Lung (tissue), 12 donors: Measurements from ENCODE around the gene TCF12. TPM values are rescaled to one million over a fixed set of nuclear protein-coding genes. Genes with fewer than 3 reads are reported as not detected.

Experiments used
- ATAC-seq: fragments of 200-7000 bp; cut with Tn5 transposase; one replicate; pipeline ENCODE4 v1.9.1; 2020; ENCODE audit warnings: moderate number of reproducible peaks; ENCODE audit not compliant: insufficient read depth, low FRiP score
- DNase-seq, 3 donors: peaks; one replicate each; pipeline ENCODE4 v3.0.0-alpha.2; 2013 to 2017
- H3K27ac ChIP-seq, 2 donors: one replicate each; pipeline ENCODE4 v1.5.1; 2013; ENCODE audit warnings: mild to moderate bottlenecking in 2 of 2, moderate library complexity in 2 of 2, control low read depth in 1 of 2, inconsistent platforms in 1 of 2, low read depth in 1 of 2, low read length in 1 of 2
- H3K27me3 ChIP-seq, 3 donors: one replicate each; pipeline ENCODE4 v1.5.1; 2013; ENCODE audit warnings: low read length in 2 of 3; ENCODE audit not compliant: control insufficient read depth in 3 of 3, insufficient read depth in 3 of 3
- H3K36me3 ChIP-seq, 4 donors: one replicate each; pipeline ENCODE4 v1.5.1; 2013; ENCODE audit warnings: low read length in 4 of 4, mild to moderate bottlenecking in 1 of 4, moderate library complexity in 1 of 4; ENCODE audit not compliant: control insufficient read depth in 4 of 4, insufficient read depth in 4 of 4
- H3K4me1 ChIP-seq, 5 donors: one replicate each; pipeline ENCODE4 v1.5.1; 2013; ENCODE audit warnings: low read length in 5 of 5, mild to moderate bottlenecking in 2 of 5, moderate library complexity in 1 of 5; ENCODE audit not compliant: control insufficient read depth in 5 of 5, insufficient read depth in 5 of 5
- H3K4me3 ChIP-seq: one replicate; pipeline ENCODE4 v1.5.1; 2013; ENCODE audit warnings: mild to moderate bottlenecking, control low read depth, moderate library complexity
- H3K9ac ChIP-seq, 2 donors: one replicate each; pipeline ENCODE4 v1.5.1; 2013; ENCODE audit warnings: low read length in 2 of 2, control low read depth in 1 of 2; ENCODE audit not compliant: insufficient read depth in 1 of 2
- H3K9me3 ChIP-seq, 4 donors: one replicate each; pipeline ENCODE4 v1.5.1; 2013; ENCODE audit warnings: low read length in 3 of 4, mild to moderate bottlenecking in 1 of 4, moderate library complexity in 1 of 4; ENCODE audit not compliant: control insufficient read depth in 4 of 4, insufficient read depth in 3 of 4
- CTCF ChIP-seq: IDR thresholded peaks from 2 replicates; pipeline ENCODE4 v1.5.1; 2012; ENCODE audit warnings: mild to moderate bottlenecking; ENCODE audit errors: control extremely low read depth, extremely low read depth
- WGBS, 2 donors: extraction: QIAGEN DNeasy Blood & Tissue Kit; methylation state at CpG; one replicate each; pipeline ENCODE4 v1.1.7; 2013; 5-methylcytosine and 5-hydroxymethylcytosine counted together
- polyA plus RNA-seq, 2 donors: library from polyadenylated mRNA; stranded (reverse); fragments of 200-250 nt; gene quantifications; one replicate each; pipeline ENCODE4 v1.2.1, GENCODE V29; 2013
- total RNA-seq, 2 donors: library from RNA; depleted of rRNA in 1 of 2; stranded (reverse); fragments of >200 nt in 1 of 2; gene quantifications; one replicate each; pipeline ENCODE4 v1.2.1, GENCODE V29; 2014 to 2021
- donor health status: control.
- donor health status: control.
- donor health status: Bipolar disorder and iron deficiency.
- donor health status: healthy.
- donor health status: DM: yes; HTN: yes; CAD: no.

The TCF12 gene
- total and polyA plus RNA-seq, 4 donors, result 9.6 to 314 (median 56.3) TPM

DNA sequence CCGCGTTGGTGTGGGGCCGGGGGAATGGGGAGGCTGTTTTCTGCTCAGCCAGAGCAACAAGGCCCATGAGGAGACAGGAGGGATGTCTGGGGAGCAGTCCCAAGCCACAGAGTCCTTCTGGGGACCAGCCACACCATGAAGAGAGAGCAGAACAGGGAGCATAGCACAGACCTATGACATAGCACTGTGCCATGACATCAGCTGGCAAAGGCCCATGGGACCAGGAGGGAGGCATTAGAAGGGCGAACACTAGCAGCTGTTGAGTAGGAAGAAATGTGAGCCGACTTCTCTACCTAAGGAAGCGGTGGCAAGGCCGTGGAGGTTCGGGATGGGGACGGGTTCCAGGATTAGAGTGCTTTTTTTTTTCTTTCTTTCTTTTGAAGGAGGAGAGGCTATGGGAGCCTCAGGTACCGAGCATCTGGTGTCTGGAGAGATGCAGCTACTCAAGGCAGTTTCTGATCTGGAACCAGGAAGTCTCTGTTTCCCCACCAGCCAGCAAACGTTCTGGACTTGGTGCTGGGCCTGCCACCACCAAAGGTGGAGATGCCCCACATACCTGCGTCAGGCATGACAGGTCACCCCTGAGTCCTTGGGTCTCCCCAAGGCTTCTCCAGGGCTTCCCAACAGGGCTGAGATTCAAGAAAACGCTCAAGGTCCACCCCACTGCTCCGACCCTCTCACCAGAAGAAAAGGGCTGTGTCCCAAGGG is 380.6 kb downstream of the TCF12 start:
- TF ChIP-seq CTCF, result no peak
- H3K9ac ChIP-seq, result no peak overlapping the region
- H3K4me3 ChIP-seq, result no peak overlapping the region
- peaks cover 0 to 19% (median 2%) of the 10 kb centered on the region in 5 donors for H3K4me1 ChIP-seq
- no peak for ATAC-seq
- no peak overlapping the region for H3K27ac ChIP-seq
- H3K36me3 ChIP-seq, result peaks cover 0 to 3% (median 0%) of the 10 kb centered on the region in 4 donors
- H3K27me3 ChIP-seq, result no peaks in the 10 kb centered on the region
- DNase-seq, result peak in 1 of 3 donors; percentile 39
- WGBS, 2 donors, result 86 to 89% methylated on average over 14 of the region's 14 CpGs
- H3K9me3 ChIP-seq, result no peaks in the 10 kb centered on the region

DNA sequence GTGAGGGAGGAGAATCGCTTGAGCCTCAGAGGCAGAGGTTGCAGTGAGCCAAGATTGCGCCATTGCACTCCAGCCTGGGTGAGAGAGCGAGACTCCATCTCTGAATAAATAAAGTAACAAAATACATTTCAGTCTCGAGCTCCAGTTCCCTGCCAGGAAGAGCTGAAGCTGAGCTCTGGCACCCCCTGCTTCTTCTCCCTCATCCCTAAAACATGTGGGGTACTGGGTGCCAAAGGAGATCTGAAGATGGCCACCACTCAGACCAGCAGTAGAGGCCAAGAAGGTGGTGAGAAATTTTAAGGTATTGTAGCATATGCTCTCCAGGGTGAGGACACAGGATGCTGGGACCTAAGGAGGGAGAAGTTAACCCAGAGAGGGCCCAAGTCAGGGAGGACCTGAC is 382.9 kb downstream of the TCF12 start:
- H3K4me3 ChIP-seq, result no peak overlapping the region
- no peaks in the 10 kb centered on the region for H3K27me3 ChIP-seq
- H3K36me3 ChIP-seq, result peaks cover 0 to 3% (median 0%) of the 10 kb centered on the region in 4 donors
- peak overlapping the region in 1 of 2 donors; percentile 19 for H3K9ac ChIP-seq
- DNase-seq, result no peak
- H3K9me3 ChIP-seq, result no peaks in the 10 kb centered on the region
- no peak for TF ChIP-seq CTCF
- no peak overlapping the region for H3K27ac ChIP-seq
- H3K4me1 ChIP-seq, result peaks cover 0 to 27% (median 4%) of the 10 kb centered on the region in 5 donors
- ATAC-seq, result no peak
- 34 to 68% methylated on average over 4 of the region's 4 CpGs for WGBS, 2 donors

- Histone ChIP-seq H3K9ac (no peak overlapping the region), H3K27ac (no peak overlapping the region), H3K4me1 (peaks cover 0 to 41% (median 7%) of the 10 kb centered on the region in 5 donors), H3K9me3 (no peaks in the 10 kb centered on the region), H3K36me3 (no peaks in the 10 kb centered on the region), H3K27me3 (no peaks in the 10 kb centered on the region), H3K4me3 (no peak overlapping the region)
- WGBS, 2 donors, result 63 to 71% methylated on average over 9 of the region's 9 CpGs
- DNase-seq (no peak), ATAC-seq (no peak)
- TF ChIP-seq CTCF, result no peak
Observed at GRCh38 chr15:57302640-57303257, 384.3 kb downstream of the TCF12 start.
